AG04449 (cell line): ENCODE data around the gene C12orf54.
"Not testable (repeated sequence)": the region's sequence is repeated elsewhere in the genome, so short reads cannot be mapped to it uniquely, and the experiment has no call there.

ENCODE experiments used
- CTCF ChIA-PET: fragments of 350-600 bp; formaldehyde crosslinking; extraction: SDS; loops from one replicate; lab custom pipeline; 2021; ENCODE audit warnings: antibody characterized with exemption; lab: Yijun Ruan, JAX
- POLR2A ChIA-PET: fragments of 400-600, 350-600 bp; formaldehyde crosslinking; extraction: SDS; loops from one replicate; lab custom pipeline; 2020; ENCODE audit warnings: antibody characterized with exemption, inconsistent platforms; lab: Yijun Ruan, JAX
- DNase-seq: peaks from one replicate; pipeline ENCODE4 v3.0.0-alpha.2; 2010; ENCODE audit warnings: low read depth, low spot score
- H3K4me3 ChIP-seq: 2 replicates; pipeline ENCODE4 v1.5.1; 2011; ENCODE audit warnings: low read depth, mild to moderate bottlenecking, control low read depth, low read length
- TF ChIP-seq, protein P1 (sequence below): IDR thresholded peaks from one replicate; pipeline ENCODE4 v1.5.1; 2011; ENCODE audit warnings: mild to moderate bottlenecking, moderate library complexity, low read length, control low read depth, inconsistent platforms; ENCODE audit not compliant: insufficient read depth; ENCODE audit errors: missing control alignments

C12orf54 gene

DNA sequence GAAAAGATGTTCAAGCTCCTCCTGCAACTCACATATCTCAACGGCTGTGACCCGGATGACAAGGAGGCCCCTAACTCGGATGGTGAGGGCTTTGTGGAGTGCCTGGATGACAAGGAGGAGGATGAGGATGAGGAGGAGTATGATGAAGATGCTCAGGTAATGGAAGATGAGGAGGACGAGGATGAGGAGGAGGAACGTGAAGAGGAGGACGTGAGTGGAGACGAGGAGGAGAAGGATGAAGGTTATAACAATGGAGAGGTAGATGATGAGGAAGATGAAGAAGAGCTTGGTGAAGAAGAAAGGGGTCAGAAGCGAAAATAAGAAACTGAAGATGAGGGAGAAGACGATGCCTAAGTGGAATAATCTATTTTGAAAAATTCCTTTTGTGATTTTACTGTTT is 9.2 kb upstream of the C12orf54 start:
- CTCF ChIA-PET: no interaction called here
- TF ChIP-seq, protein P1, sequence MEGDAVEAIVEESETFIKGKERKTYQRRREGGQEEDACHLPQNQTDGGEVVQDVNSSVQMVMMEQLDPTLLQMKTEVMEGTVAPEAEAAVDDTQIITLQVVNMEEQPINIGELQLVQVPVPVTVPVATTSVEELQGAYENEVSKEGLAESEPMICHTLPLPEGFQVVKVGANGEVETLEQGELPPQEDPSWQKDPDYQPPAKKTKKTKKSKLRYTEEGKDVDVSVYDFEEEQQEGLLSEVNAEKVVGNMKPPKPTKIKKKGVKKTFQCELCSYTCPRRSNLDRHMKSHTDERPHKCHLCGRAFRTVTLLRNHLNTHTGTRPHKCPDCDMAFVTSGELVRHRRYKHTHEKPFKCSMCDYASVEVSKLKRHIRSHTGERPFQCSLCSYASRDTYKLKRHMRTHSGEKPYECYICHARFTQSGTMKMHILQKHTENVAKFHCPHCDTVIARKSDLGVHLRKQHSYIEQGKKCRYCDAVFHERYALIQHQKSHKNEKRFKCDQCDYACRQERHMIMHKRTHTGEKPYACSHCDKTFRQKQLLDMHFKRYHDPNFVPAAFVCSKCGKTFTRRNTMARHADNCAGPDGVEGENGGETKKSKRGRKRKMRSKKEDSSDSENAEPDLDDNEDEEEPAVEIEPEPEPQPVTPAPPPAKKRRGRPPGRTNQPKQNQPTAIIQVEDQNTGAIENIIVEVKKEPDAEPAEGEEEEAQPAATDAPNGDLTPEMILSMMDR: no peak
- H3K4me3 ChIP-seq: no peak overlapping the region
- no peak for DNase-seq
- POLR2A ChIA-PET: no interaction called here

DNA sequence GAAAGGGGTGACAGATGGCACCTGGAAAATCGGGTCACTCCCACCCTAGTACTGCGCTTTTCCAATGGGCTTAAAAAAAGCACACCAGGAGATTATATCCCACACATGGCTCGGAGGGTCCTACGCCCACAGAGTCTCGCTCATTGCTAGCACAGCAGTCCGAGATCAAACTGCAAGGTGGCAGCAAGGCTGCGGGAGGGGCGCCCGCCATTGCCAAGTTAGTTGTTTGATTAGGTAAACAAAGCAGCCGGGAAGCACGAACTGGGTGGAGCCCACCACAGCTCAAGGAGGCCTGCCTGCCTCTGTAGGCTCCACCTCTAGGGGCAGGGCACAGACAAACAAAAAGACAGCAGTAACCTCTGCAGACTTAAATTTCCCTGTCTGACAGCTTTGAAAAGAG is 7.8 kb upstream of the C12orf54 start:
- CTCF ChIA-PET, POLR2A ChIA-PET: not testable (repeated sequence)

DNA sequence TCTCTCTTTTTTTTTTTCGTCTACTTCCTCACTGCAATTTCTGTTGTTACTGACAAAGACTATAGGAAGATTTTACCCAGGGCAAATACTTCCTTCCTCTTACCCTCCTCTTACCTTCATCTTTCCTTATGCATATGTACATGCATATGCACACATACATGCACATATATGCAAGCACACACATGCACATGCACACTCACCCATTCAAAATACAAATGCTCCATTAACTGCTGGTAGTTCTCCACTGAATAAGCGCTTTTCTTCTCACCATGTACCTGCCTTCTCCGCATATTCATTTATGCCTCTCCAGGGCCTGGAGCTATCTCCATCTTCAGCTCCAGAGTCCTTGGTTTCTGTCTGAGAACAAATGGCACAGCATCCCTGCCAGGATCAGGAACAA is 632 bp downstream of the C12orf54 start:
- ChIA-PET POLR2A (no interaction called here), CTCF (no interaction called here)
- TF ChIP-seq, protein P1: no peak
- DNase-seq: no peak
- H3K4me3 ChIP-seq: no peak overlapping the region

More for the DNA sequence above, 7.8 kb upstream of the C12orf54 start:
- not testable (repeated sequence) for H3K4me3 ChIP-seq, DNase-seq

DNA sequence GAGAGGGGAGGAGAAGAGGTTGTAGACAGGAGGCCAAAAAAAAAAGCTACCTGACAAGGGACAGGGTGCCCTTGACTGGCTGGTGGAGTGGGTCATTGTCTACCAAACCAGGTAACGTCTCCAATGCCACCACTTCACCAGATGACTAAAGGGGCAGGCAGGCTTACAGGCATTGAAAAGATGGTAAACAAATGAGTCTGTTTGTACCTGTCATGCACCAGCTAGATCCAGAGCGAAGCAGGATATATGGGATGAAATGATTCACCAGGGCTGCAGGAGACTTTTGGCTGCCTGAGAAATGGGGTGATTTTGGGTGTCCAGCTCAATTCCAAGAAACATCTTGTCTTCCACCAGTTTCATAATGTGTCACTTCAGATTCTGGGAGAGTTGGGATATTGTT is 4.0 kb downstream of the C12orf54 start:
- POLR2A ChIA-PET: no interaction called here
- no peak for DNase-seq
- H3K4me3 ChIP-seq: no peak overlapping the region
- CTCF ChIA-PET: no interaction called here
- TF ChIP-seq, protein P1: no peak

DNA sequence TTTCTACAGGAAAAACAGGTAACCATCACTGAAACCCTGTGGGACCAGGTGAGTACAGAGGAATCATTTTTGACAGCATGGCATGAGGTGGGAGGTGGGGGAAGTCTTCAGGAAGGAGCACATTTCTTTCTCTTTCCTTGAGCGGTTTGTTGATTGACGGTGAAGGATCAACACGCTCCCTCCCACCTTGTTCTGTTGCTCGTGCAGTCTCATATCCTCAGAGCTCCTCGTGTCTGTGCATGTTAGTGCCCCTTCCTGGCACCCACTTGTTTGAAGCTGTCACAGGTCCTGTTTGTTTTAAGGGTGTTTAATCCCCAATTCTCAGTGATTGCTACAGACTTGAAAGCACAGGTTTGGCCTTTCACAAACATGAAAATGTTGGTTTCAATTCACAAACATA is 4.4 kb downstream of the C12orf54 start:
- POLR2A ChIA-PET: no interaction called here

DNA sequence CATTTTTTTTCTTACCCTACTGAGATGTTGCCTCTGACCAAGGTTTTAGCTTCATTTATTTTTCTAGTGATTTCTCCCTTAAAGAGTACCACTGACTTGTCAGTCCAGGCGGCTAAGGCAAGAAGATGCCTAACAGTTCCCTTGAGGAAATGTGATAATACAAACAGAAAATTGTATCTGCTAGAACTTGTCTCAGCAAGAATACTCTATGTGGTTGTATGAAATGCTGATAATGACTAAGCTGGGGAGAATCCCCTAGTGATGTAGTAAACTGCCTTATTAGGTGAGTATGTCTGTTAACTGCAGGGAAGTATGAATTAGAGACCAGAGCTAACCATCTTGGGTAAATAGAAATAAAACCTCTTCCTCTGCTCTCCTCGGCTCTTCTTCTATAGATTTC is 6.7 kb downstream of the C12orf54 start:
- ChIA-PET CTCF (no interaction called here), POLR2A (interaction anchor here (0.6 kb wide), 1 partner anchor 326 kb away, joined by 3 read pairs; no protein-coding TSS in a partner anchor)
- TF ChIP-seq, protein P1: no peak
- H3K4me3 ChIP-seq: no peak overlapping the region
- peak; percentile 45 for DNase-seq

More for the DNA sequence above, 4.4 kb downstream of the C12orf54 start:
- no peak overlapping the region for H3K4me3 ChIP-seq
- CTCF ChIA-PET: no interaction called here
- TF ChIP-seq, protein P1: no peak
- DNase-seq: no peak

DNA sequence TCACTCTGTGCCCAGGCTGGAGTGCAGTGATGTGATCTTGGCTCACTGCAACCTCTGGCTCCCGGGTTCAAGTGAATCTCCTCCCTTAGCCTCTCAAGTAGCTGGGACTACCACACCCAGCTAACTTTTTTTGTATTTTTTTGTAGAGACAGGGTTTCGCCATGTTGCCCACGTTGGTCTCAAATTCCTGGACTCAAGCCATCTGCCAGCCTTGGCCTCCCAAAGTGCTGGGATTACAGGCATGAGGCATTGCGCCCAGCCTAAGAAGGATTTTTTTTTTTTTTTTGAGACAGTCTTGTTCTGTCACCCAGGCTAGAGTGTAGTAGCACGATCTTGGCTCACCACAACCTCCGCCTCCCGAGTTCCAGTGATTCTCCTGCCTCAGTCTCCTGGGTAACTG is 7.2 kb downstream of the C12orf54 start:
- CTCF ChIA-PET, H3K4me3 ChIP-seq, DNase-seq: not testable (repeated sequence)
- POLR2A ChIA-PET: interaction anchor here (0.6 kb wide), 1 partner anchor 326 kb away, joined by 3 read pairs; no protein-coding TSS in a partner anchor

DNA sequence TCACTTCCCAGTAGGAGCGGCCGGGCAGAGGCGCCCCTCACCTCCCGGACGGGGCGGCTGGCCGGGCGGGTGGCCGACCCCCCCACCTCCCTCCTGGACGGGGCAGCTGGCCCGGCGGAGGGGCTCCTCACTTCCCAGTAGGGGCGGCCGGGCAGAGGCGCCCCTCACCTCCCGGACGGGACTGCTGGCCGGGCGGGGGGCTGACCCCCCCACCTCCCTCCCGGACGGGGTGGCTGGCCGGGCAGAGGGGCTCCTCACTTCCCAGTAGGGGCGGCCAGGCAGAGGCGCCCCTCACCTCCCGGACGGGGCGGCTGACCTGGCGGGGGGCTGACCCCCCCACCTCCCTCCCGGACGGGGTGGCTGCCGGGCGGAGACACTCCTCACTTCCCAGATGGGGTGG is 18.0 kb downstream of the C12orf54 start:
- H3K4me3 ChIP-seq, POLR2A ChIA-PET, DNase-seq, CTCF ChIA-PET: not testable (repeated sequence)

DNA sequence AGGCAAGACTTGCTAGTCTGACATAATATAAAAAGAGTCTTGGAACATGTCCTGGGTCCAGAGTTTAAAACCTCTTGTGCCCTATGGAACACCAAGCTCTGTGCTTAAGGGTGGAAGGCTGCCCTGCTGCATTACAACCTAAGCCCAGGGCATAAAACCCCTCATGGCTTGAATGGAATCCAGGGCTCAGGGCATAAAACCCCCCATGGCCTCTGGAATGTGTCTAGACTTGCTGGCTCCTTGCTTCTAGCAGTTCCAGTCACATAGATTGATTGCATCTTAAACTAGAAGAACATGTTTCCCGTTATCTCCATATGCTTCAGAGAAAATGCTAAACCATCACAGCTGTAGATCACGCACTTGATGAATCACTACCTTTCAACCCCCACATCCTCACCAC is 24.5 kb downstream of the C12orf54 start:
- CTCF ChIA-PET, H3K4me3 ChIP-seq, POLR2A ChIA-PET, DNase-seq: not testable (repeated sequence)
